ENCODE data around the gene TMEM138. TPM values are rescaled to one million over a fixed set of nuclear protein-coding genes. Genes with fewer than 3 reads are reported as not detected.

Gene TMEM138
- total RNA-seq, 4 donors from 2014 or later: 9.4 to 18.4 (median 13.9) TPM

DNA sequence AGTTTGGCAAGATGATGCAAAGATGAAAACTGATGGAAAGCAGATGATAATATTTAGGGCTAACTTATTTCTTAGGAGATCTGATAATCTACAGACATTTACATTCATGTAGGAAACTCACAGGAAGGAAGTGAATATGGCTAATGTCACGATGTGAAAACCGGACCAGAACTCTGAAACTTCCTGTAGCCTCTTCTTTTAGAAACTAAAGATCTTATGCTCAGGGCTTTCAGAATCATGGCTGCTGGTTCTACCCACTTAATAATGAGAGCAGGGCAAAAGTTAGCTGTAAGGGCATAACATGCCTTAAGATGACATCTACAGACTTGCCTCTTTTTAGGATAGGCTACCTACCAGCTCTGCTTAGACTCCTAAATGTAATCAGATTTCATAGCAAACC, 52.4 kb downstream of the TMEM138 start:
- Histone ChIP-seq H3K9me3 (no peaks in the 10 kb centered on the region), H3K27ac (no peak overlapping the region), H3K4me1 (peaks cover 4 to 6% of the 10 kb centered on the region in 2 donors), H3K36me3 (peaks cover 13 to 98% of the 10 kb centered on the region in 2 donors), H3K27me3 (no peaks in the 10 kb centered on the region), H3K4me3 (no peak overlapping the region)
- TF ChIP-seq, protein P1, sequence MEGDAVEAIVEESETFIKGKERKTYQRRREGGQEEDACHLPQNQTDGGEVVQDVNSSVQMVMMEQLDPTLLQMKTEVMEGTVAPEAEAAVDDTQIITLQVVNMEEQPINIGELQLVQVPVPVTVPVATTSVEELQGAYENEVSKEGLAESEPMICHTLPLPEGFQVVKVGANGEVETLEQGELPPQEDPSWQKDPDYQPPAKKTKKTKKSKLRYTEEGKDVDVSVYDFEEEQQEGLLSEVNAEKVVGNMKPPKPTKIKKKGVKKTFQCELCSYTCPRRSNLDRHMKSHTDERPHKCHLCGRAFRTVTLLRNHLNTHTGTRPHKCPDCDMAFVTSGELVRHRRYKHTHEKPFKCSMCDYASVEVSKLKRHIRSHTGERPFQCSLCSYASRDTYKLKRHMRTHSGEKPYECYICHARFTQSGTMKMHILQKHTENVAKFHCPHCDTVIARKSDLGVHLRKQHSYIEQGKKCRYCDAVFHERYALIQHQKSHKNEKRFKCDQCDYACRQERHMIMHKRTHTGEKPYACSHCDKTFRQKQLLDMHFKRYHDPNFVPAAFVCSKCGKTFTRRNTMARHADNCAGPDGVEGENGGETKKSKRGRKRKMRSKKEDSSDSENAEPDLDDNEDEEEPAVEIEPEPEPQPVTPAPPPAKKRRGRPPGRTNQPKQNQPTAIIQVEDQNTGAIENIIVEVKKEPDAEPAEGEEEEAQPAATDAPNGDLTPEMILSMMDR (IDR thresholded peaks at IDR 0.05 in 4 of 5, conservative IDR thresholded peaks at IDR 0.05 in 1 of 5): no peak
- no peak for TF ChIP-seq POLR2A (IDR thresholded peaks at IDR 0.05)
- no peak for ATAC-seq
- DNase-seq: no peak
- in situ Hi-C loops (cut with MboI; ENCODE audit: low sequenced_read_pairs in 4 of 4): no loop called here
- intact Hi-C loops (cut with DNase I; ENCODE audit: low total_unique reads): no loop called here

DNA sequence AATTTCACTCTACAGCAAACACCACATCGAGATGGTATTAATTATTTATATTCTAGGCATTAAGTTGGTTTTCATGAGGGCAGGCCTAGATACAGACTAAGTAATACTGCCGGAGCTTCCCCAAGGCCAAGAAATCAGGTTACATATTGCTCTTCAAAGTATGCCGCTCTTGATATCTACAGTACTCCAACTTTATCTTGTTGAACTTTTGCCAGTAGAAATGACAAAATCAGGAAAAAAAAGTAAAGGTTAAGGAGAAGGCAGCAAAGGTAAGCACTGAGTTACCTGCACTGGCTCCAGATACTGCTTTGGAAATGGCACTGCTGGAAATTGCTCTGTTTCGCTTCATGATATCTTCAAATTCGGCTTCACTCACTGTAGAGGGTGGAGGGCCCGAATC, 53.2 kb downstream of the TMEM138 start:
- Histone ChIP-seq H3K27me3 (no peaks in the 10 kb centered on the region), H3K36me3 (peaks cover 13 to 98% of the 10 kb centered on the region in 2 donors), H3K27ac (no peak overlapping the region), H3K4me3 (no peak overlapping the region), H3K4me1 (peaks cover 4 to 6% of the 10 kb centered on the region in 2 donors), H3K9me3 (no peaks in the 10 kb centered on the region)
- in situ Hi-C loops (cut with MboI; ENCODE audit: low sequenced_read_pairs in 4 of 4): no loop called here
- intact Hi-C loops (cut with DNase I; ENCODE audit: low total_unique reads): no loop called here
- DNase-seq (no peak), ATAC-seq (no peak)
- TF ChIP-seq, protein P1 (IDR thresholded peaks at IDR 0.05 in 4 of 5, conservative IDR thresholded peaks at IDR 0.05 in 1 of 5): no peak
- no peak for TF ChIP-seq POLR2A (IDR thresholded peaks at IDR 0.05)

DNA sequence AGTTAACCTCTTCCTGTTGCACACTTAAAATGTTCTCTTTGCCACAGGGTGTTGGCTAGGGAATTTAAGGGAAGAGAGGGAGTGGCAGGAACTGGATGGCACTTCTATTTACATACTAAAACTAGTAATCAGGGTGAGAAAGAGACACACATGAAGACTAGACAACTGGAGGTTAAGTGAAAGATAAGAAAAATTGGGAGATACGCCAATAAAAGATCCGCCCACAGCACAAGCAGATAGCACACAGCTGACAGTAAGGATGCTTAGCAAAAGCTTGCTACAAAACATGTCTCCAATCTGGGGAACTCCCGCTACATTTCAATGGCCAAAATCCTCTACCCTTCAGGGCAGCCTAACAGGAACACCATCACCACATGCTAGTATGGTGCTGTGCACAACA, 54.8 kb downstream of the TMEM138 start:
- Histone ChIP-seq H3K27ac (peak overlapping the region; percentile 11 to 74 (median 54)), H3K36me3 (peaks cover 7 to 98% of the 10 kb centered on the region in 2 donors), H3K4me3 (no peak overlapping the region), H3K9me3 (no peaks in the 10 kb centered on the region), H3K4me1 (peaks cover 4 to 6% of the 10 kb centered on the region in 2 donors), H3K27me3 (no peaks in the 10 kb centered on the region)
- intact Hi-C loops (cut with DNase I; ENCODE audit: low total_unique reads): no loop called here
- no peak for ATAC-seq
- in situ Hi-C loops (cut with MboI; ENCODE audit: low sequenced_read_pairs in 4 of 4): no loop called here
- TF ChIP-seq, protein P1 (IDR thresholded peaks at IDR 0.05 in 4 of 5, conservative IDR thresholded peaks at IDR 0.05 in 1 of 5): no peak
- TF ChIP-seq POLR2A (IDR thresholded peaks at IDR 0.05): no peak
- DNase-seq: no peak

DNA sequence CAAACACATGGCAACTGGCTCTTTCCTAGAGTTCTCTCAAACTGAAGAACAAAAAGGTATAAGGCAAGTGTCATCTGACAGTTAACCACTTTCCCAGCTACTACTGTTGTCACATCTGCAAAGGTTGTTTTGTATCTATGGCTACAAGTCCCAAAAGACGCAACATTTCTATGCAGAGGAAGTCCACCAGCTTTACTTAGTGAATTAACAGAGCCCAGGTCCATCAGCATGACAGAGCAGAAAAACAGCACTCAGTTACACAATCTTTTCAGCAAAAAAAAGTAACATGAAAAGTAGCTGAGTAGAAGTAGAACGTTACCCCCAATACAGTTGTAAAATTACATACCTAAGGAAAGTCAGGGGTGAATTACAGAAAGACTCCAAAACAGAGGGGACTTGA, 55.5 kb downstream of the TMEM138 start:
- Histone ChIP-seq H3K9me3 (no peaks in the 10 kb centered on the region), H3K27ac (peak overlapping the region; percentile 11 to 74 (median 54)), H3K4me1 (peaks cover 4 to 6% of the 10 kb centered on the region in 2 donors), H3K36me3 (peaks cover 7 to 98% of the 10 kb centered on the region in 2 donors), H3K27me3 (no peaks in the 10 kb centered on the region), H3K4me3 (no peak overlapping the region)
- DNase-seq: no peak
- intact Hi-C loops (cut with DNase I; ENCODE audit: low total_unique reads) (no loop called here), in situ Hi-C loops (cut with MboI; ENCODE audit: low sequenced_read_pairs in 4 of 4) (no loop called here)
- TF ChIP-seq POLR2A (IDR thresholded peaks at IDR 0.05): no peak
- TF ChIP-seq, protein P1 (IDR thresholded peaks at IDR 0.05 in 4 of 5, conservative IDR thresholded peaks at IDR 0.05 in 1 of 5): no peak
- no peak for ATAC-seq

DNA sequence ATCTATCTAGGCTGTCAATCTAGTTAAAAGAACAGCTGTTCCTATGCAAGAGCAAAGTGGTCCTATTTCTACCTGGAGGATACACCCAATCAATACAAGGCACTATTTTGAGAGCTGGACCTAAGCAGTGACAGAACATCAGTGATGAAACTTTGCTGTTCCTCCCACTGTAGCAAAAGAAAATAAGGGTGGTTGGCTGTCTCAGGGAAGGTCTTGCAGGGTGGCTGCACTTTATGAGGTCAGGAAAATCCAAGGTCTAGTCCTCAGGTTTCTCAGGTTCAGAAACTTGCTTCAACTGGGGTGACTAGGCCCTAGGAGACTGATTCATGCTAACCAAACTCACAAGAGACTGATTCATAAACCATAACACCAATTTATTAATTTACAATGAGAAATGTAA, 56.0 kb downstream of the TMEM138 start:
- ATAC-seq: peak in 1 of 2 donors; percentile 72
- Histone ChIP-seq H3K4me3 (no peak overlapping the region), H3K27me3 (no peaks in the 10 kb centered on the region), H3K27ac (peak overlapping the region; percentile 11 to 74 (median 54)), H3K36me3 (peaks cover 7 to 94% of the 10 kb centered on the region in 2 donors), H3K4me1 (peaks cover 4 to 6% of the 10 kb centered on the region in 2 donors), H3K9me3 (no peaks in the 10 kb centered on the region)
- TF ChIP-seq, protein P1 (IDR thresholded peaks at IDR 0.05 in 4 of 5, conservative IDR thresholded peaks at IDR 0.05 in 1 of 5): no peak
- TF ChIP-seq POLR2A (IDR thresholded peaks at IDR 0.05): no peak
- no peak for DNase-seq
- intact Hi-C loops (cut with DNase I; ENCODE audit: low total_unique reads): no loop called here
- in situ Hi-C loops (cut with MboI; ENCODE audit: low sequenced_read_pairs in 4 of 4): no loop called here

Measured in gastrocnemius medialis (tissue), 4 donors.